ENCODE measurements around the gene C1S.

DNA sequence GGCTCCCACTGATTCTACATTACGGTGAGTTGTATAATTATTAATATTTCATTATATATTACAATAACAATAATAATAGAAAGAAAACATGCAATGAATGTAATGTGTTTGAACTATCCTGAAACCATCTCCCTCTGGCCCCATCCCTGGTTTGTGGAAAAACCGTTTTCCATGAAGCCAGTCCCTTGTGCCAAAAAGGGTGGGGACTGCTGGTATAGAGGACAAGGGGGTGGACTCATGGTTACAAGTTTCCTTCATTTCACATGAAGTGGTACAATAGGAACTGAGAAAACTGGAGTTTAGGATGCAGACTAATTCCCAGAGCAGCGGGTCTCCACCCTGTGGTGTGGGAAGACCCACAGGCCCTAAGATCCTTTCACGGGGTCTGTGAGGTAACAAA is 51.5 kb downstream of the C1S start:
- TF ChIP-seq POLR2AphosphoS5 (IDR thresholded peaks at IDR 0.05; ENCODE audit: low read depth, low read length), result no peak
- TF ChIP-seq POLR2A (IDR thresholded peaks at IDR 0.05; ENCODE audit: low read depth, low read length), result no peak
- no peak for TF ChIP-seq TAF1 (IDR thresholded peaks at IDR 0.05; ENCODE audit: low read depth, low read length)

Data from GM12891 (cell line).